ENCODE data around the gene LETM1.

LETM1 gene

DNA sequence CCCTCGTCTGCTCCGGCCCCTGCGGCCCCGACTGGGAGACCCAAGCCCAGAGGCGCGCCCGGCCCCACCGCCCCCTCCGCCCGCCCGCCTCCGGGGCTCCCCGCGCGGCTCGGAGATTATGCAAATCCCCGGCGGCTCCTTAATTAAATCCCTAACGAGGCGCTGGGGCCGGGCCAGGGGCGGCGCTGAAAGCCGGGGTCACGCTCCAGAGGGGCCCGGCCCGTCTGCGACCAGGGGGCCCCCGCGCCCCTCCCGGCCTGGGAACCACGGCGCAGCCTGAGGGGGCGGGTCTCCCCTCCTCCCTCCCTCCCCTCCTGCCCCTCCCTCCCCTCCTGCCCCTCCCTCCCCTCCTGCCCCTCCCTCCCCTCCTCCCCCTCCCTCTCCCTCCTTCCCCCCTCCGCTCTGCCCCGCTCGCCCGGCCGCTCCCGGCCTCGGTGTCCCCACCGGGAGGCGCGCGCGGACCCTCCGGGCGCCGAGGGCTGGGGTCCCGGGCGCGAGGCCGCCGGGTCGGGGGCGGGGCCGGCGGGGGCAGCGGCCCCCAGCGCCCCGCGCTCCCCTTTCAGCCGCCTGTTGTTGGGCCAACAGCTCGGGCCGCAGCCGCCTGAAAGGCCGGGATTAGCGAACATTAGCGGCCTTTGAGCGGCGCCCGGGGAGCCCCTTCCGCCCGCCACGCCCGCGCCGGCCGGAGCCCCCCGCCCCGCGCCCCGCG, 88.7 kb downstream of the LETM1 start:
- Histone ChIP-seq H3K4me1 (peaks cover 28 to 68% (median 58%) of the 10 kb centered on the region in 10 experiments), H3K9ac (peak overlapping the region in 7 of 11 experiments; percentile 52 to 62 (median 59); a peak in 8 of 22 replicates), H3K4me2 (peak overlapping the region; percentile 55 to 84 (median 69); a peak in 18 of 22 replicates), H3K27ac (no peak overlapping the region), H3K36me3 (no peaks in the 10 kb centered on the region), H3K27me3 (peaks cover 53 to 91% (median 75%) of the 10 kb centered on the region in 11 experiments; a peak in 21 of 22 replicates), H3K9me3 (replicated peaks in 1 of 11) (no peaks in the 10 kb centered on the region), H4K20me1 (peaks cover 0 to 69% (median 22%) of the 10 kb centered on the region in 11 experiments; a peak in 15 of 22 replicates), H3K4me3 (peak overlapping the region; percentile 41 to 70 (median 53); a peak in 15 of 20 replicates)
- TF ChIP-seq Cebpa-rat (IDR thresholded peaks at IDR 0.05), result no peak

DNA sequence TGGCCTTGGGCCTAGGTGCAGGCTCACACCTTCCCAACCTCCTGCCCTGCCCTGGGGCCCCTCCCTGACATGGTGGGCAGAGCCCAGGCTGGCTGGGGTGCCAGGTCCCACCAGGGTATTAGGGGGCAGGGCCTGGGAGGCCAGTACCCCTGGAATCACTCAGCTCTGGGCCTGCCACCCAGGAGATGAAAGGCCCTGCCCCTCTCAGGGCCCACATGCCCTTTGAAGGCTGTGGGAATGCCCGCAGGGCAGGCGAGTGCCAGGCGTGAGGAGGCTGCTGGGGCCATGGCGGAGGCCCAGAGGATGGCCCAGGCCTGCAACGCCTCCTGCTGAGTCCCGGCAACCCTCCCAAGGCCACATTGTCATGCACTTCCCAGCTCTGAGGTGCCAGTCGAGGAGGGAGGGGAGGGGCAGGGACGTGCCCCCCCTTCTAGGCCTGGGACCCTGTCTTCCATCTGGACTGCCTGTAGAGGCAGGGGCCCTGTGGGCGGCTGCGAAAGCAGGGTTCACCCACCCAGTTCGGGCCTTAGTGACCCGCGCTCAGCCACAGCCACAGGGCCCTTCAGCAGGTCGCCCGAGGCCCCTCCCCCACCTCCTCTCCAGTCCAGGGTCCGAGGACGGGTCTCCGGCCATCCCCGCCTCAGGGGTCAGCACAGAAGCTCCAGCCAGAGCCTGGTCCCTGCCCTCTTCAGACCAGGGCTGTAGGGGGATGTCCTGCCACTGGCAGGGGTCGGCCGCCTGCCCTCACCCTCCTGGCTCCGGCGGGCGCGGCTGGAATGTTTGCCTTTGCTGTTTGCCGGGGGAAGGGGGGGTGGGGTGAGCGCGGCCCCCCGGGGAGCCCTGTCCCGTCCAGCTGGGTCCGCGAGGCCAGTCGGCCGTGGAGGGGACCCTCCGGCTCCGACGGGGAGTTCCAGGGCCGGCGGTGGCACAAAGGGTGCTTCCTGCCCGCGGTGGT, 89.6 kb downstream of the LETM1 start:
- Histone ChIP-seq H4K20me1 (peaks cover 0 to 64% (median 22%) of the 10 kb centered on the region in 11 experiments; a peak in 15 of 22 replicates), H3K36me3 (no peaks in the 10 kb centered on the region), H3K9me3 (replicated peaks in 1 of 11) (no peaks in the 10 kb centered on the region), H3K4me2 (peak overlapping the region in 8 of 11 experiments; percentile 7 to 84 (median 69); a peak in 14 of 22 replicates), H3K4me3 (no peak overlapping the region; a peak in 1 of 20 replicates), H3K9ac (no peak overlapping the region), H3K27ac (no peak overlapping the region), H3K4me1 (peaks cover 20 to 60% (median 49%) of the 10 kb centered on the region in 10 experiments), H3K27me3 (peaks cover 54 to 93% (median 75%) of the 10 kb centered on the region in 11 experiments; a peak in 21 of 22 replicates)
- TF ChIP-seq Cebpa-rat (IDR thresholded peaks at IDR 0.05), result no peak

DNA sequence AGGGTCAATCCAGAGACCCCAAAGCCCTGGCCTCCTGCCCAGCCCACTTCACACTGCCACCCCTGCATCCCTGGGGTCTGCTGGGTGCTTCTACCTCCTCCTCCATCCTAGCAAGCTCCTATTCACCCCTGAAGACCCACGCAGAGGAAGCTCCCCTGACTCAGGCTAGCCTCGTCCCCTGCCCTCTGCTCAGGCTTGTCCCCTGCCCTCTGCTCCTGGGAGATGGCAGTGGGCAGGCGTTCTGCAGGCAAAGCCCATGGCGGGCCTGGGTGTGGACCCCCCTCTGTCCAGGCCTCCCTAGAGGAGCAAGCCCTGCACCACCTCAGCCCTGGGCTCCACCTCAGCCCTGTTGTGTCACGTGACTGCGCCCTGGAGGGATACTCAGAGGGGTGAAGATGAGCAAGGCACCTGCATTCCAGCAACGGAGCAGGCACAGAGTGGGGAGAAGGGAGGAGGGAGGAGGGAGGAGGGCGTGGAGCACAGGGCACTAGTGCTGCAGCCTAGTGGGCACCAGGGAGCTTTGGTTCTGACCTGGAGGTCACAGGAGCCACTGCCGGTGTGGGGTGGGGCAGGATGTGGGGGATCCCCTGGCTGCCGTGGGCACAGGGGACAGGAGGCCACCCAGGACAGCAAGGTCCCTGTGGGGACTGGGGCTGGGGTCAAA, 90.4 kb downstream of the LETM1 start:
- Histone ChIP-seq H4K20me1 (peaks cover 0 to 59% (median 22%) of the 10 kb centered on the region in 11 experiments; a peak in 15 of 22 replicates), H3K36me3 (no peaks in the 10 kb centered on the region), H3K9ac (no peak overlapping the region), H3K4me2 (peak overlapping the region in 6 of 11 experiments; percentile 7 to 84 (median 69); a peak in 6 of 22 replicates), H3K27me3 (peaks cover 54 to 84% (median 75%) of the 10 kb centered on the region in 11 experiments; a peak in 21 of 22 replicates), H3K9me3 (replicated peaks in 1 of 11) (no peaks in the 10 kb centered on the region), H3K4me1 (peaks cover 15 to 53% (median 41%) of the 10 kb centered on the region in 10 experiments; a peak in 18 of 20 replicates), H3K4me3 (no peak overlapping the region), H3K27ac (no peak overlapping the region)
- TF ChIP-seq Cebpa-rat (IDR thresholded peaks at IDR 0.05), result no peak

DNA sequence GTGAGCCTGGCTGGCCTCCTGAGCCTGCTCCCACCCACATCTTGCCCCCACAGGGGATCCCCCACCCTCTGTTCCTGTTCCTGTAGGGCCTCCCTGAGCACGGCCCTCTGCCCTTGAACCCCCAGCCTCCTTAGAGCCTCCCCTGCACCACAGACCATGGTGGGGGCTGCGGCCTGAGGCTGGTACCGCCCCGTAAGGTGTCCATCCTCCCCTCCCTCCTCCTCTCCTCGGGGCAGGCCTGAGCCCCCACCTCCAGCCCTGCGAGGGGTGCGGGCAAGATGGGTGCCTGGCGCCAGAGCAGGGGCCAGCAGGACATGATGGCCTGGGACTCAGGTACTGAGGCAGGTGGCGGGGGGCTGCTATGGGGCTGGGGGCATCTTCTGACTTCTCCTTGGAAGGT, 91.3 kb downstream of the LETM1 start:
- H3K36me3 ChIP-seq, result no peaks in the 10 kb centered on the region
- peaks cover 49 to 75% (median 66%) of the 10 kb centered on the region in 11 experiments; a peak in 21 of 22 replicates for H3K27me3 ChIP-seq
- no peak overlapping the region for H3K9ac ChIP-seq
- H3K9me3 ChIP-seq (replicated peaks in 1 of 11), result no peaks in the 10 kb centered on the region
- peaks cover 0 to 50% (median 22%) of the 10 kb centered on the region in 11 experiments; a peak in 15 of 22 replicates for H4K20me1 ChIP-seq
- no peak for TF ChIP-seq Cebpa-rat (IDR thresholded peaks at IDR 0.05)
- no peak overlapping the region for H3K4me2 ChIP-seq
- no peak overlapping the region for H3K4me3 ChIP-seq
- H3K4me1 ChIP-seq, result peaks cover 15 to 53% (median 40%) of the 10 kb centered on the region in 10 experiments; a peak in 18 of 20 replicates
- H3K27ac ChIP-seq, result no peak overlapping the region

DNA sequence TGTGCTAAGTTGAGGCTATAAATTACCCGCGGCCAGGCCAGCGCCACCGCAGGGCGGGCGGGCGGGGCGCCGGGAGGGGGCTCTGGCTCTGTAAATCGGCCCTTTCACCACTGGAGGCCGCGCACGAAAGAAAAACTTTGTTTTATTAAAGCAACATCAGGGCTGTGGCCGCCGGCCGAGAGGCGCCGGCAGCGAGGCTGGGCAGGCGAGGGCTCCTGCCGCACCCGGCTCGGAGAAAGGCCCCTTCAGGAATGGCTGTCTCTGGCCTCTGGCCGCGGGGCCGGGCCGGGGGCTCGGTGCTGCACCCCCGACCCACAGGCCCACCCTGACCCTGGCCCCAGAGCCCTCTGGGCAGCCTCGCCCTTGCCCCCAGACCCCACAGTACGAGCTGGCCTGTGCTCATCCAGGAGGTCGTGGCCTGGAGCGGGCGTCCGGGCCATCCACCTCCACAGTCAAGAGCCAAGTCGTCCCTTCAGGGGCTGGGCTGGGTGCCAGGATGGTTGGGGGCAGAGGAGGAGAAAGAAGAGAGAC, 92.3 kb downstream of the LETM1 start:
- Histone ChIP-seq H3K27ac (no peak overlapping the region), H3K4me2 (peak overlapping the region in 10 of 11 experiments; percentile 43 to 68 (median 51); a peak in 15 of 22 replicates), H3K36me3 (no peaks in the 10 kb centered on the region), H4K20me1 (peaks cover 0 to 40% (median 15%) of the 10 kb centered on the region in 11 experiments; a peak in 15 of 22 replicates), H3K9ac (peak overlapping the region in 5 of 11 experiments; percentile 16 to 36 (median 23); a peak in 3 of 22 replicates), H3K4me1 (peaks cover 7 to 51% (median 35%) of the 10 kb centered on the region in 10 experiments; a peak in 18 of 20 replicates), H3K27me3 (peaks cover 39 to 65% (median 56%) of the 10 kb centered on the region in 11 experiments; a peak in 21 of 22 replicates), H3K4me3 (no peak overlapping the region), H3K9me3 (replicated peaks in 1 of 11) (no peaks in the 10 kb centered on the region)
- TF ChIP-seq Cebpa-rat (IDR thresholded peaks at IDR 0.05), result no peak

DNA sequence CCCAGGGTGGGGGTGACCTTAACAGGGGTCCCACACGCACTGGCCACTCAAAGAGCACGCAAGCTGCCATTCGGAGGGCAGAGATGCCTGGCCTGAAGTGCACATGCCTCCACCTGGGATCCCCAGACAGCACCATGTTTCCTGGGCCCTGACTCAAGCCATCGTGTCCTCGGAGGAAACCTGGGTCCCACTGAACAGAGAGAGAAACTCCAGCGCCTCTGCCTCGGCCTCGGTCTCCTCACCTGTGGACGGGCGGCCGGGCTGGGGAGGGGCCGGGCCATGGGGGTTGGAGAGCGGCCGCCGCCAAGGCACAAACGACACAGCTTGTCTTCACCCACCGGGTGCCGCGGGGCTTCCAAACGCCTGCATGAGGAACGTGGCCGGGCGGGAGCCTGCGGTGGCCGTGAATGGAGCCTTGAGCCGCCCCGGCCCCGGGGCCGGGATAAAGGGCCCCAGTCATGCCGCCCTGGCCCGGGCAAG, 92.8 kb downstream of the LETM1 start:
- Histone ChIP-seq H3K27ac (no peak overlapping the region), H3K27me3 (peaks cover 34 to 60% (median 51%) of the 10 kb centered on the region in 11 experiments; a peak in 21 of 22 replicates), H3K4me3 (no peak overlapping the region), H3K9ac (no peak overlapping the region), H3K4me2 (peak overlapping the region in 3 of 11 experiments; percentile 14 to 33 (median 14); a peak in 1 of 22 replicates), H3K9me3 (replicated peaks in 1 of 11) (no peaks in the 10 kb centered on the region), H4K20me1 (peaks cover 0 to 35% (median 10%) of the 10 kb centered on the region in 11 experiments; a peak in 12 of 22 replicates), H3K4me1 (peaks cover 7 to 51% (median 35%) of the 10 kb centered on the region in 10 experiments; a peak in 18 of 20 replicates), H3K36me3 (no peaks in the 10 kb centered on the region)
- no peak for TF ChIP-seq Cebpa-rat (IDR thresholded peaks at IDR 0.05)

DNA sequence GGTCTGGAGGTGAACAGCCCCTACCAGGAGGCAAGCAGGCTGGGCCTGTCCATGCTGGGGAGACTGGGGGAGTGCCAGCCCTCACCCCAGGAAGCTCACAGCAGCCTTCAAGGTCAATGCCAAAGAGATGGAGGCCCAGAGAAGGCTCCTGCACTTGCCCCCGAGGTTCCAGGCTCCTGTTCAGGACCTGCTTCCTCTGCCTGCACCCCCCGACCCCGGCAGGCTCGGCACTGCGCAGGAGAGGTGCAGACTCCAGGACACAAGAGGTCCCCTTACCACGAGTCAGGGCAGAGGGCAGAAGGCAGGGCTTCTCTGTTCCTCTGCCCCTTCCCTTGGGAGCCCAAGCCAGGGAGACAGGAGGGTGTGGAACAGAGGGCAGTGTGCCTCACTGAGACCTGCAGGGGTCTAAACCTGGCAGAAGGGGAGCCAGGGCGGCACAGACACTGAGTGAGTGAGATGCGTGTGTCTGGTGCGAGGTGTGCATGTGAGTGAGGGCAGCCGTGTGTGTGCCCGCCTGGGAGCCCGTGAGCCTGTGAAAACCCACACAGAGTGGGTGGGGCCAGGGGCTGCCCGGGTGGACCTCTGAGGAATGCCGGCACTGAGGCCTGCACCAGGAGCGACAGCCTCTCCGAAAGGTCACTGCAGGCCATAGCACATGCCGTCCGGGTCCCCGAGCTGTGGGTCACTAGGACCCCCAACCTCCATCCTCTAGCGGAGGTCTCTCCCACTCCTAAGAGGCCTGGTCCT, 93.5 kb downstream of the LETM1 start:
- Histone ChIP-seq H3K4me3 (no peak overlapping the region), H3K9ac (no peak overlapping the region), H3K27ac (no peak overlapping the region), H3K4me2 (no peak overlapping the region), H3K27me3 (peaks cover 31 to 54% (median 47%) of the 10 kb centered on the region in 11 experiments; a peak in 21 of 22 replicates), H4K20me1 (peaks cover 0 to 33% (median 9%) of the 10 kb centered on the region in 11 experiments; a peak in 11 of 22 replicates), H3K9me3 (replicated peaks in 1 of 11) (no peaks in the 10 kb centered on the region), H3K36me3 (no peaks in the 10 kb centered on the region), H3K4me1 (peaks cover 6 to 52% (median 36%) of the 10 kb centered on the region in 10 experiments; a peak in 17 of 20 replicates)
- TF ChIP-seq Cebpa-rat (IDR thresholded peaks at IDR 0.05), result no peak
